ENCODE results near the gene PIGU. TPM values are rescaled to one million over a fixed set of nuclear protein-coding genes. Genes with fewer than 3 reads are reported as not detected.

Gene PIGU, protein sequence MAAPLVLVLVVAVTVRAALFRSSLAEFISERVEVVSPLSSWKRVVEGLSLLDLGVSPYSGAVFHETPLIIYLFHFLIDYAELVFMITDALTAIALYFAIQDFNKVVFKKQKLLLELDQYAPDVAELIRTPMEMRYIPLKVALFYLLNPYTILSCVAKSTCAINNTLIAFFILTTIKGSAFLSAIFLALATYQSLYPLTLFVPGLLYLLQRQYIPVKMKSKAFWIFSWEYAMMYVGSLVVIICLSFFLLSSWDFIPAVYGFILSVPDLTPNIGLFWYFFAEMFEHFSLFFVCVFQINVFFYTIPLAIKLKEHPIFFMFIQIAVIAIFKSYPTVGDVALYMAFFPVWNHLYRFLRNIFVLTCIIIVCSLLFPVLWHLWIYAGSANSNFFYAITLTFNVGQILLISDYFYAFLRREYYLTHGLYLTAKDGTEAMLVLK
- 21.3 TPM for total RNA-seq

DNA sequence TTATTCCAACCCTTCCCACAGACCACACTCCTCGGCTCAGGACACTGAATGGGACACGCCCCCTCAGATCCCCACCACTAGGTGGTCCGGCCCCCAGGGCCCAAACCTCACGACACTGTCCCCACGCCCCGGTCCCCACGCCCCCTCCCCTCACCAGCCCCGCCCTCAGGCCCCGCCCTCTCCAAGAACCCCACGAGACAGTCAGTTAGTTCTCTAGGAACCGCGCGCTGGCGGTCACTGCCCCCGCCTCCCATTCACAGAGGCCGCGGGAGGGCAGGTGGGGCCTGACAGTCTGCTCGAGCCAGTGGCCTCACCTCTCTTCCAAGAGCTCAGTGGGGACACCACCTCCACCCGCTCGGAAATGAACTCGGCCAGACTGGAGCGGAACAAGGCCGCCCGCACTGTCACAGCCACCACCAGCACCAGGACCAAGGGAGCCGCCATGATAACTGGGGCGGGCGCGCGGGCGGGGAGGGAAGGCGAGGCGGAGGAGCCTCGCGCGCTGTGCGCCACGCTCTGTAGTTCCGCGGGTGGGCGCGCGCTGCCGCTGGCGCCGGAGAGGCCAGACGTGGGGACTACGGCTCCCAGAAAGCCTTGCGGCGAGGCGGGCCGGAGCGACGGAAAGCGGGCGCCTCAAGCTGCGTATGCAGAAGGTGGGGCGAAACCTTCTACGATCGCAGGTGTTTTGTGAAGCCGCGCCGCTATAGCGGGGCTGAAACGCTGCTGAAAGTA, at the start of gene PIGU:
Gene PIGU (minus strand): TSS at position 451 of the 732 bp plus-strand sequence. CDS start 7 bp downstream, at position 444.

DNA sequence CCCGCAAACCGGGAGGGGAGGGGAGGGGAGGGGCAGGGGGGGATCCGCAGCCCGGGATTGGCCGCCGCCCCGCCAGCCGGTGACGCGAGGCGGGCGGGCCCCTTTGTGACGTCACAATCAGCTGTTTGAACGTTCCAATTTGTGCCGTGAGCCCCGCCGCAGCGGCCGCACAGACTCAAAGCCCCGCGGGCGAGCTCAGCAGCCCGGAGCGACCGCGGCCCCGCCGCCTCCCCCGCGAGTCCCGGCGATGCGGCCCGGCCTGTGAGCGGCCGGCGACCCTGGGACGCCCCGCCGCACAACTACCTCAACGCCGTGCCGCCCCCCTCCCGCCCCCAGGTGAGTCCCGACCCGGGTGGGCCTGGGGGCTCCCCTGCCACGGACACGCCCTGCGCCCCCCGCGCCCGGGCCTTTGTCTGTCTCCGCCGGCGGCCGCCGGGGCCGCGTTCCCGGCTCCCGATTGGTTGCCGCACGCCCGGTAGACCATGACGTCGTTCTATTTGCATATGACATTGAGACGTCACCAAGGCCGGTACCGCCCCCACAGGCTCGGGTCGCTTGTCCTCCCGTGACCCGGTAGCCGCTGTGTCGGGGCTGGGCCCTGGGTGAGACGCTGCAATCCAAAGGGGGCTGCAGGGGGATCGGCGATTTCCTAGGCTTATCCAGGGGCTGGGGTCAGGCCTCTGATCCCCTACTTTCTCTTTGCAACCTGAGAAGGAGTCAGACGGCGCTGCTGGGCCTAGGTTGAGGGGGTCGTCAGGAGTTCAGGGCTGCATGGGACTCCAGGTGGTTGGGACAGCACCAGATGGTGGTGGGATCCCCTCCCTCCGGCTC, 27.5 kb upstream of the PIGU start, which contains the start of gene TP53INP2:
Gene TP53INP2 (plus strand): TSS at position 168 of the 831 bp plus-strand sequence. CDS start 4,396 bp downstream, outside the sequence.

DNA sequence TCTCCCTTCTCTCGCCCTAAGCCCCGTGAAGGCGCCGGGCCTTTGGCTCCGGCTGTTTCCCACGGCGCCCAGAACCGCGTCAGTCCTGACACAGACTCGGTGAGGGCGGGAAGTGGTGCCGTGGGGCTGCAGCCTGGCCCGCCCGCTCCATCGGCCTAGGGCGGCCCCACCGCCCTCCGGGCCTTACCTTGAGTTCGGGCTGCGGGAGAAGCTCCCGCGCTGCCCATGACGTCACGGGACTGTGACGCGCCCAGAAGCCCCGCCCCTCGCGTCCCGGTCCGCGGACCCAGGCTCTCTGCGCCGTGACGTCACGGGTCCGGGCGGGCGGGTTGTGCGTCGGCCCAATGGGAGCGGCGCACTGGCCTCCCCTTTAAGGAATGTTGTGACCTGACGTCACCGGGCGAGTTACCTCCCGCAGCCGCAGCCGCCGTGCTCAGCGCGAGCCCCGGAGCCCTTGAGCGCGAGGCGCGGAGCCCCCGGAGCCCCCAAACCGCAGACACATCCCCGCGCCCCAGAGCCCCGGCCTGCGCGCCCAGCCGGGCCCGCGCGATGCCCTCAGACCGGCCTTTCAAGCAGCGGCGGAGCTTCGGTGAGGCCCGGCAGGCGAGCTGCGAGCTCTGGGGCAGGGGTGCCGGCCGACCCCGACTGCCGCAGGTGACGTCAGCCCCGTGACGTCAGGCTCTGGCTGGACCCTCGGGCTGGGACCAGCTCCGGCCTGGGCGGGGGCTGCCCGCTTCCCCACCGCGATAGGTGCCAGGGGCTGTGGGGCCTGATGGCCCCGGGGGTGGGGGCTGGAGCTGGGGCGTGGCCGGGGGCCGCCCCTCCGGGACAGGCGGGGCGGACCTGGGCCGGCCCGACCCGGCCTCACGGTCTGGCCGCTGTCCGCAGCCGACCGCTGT, 118.3 kb downstream of the PIGU start, which contains the start of gene MAP1LC3A:
Gene MAP1LC3A (plus strand): TSS at position 399 of the 899 bp plus-strand sequence. CDS start 151 bp downstream, at position 550.

DNA sequence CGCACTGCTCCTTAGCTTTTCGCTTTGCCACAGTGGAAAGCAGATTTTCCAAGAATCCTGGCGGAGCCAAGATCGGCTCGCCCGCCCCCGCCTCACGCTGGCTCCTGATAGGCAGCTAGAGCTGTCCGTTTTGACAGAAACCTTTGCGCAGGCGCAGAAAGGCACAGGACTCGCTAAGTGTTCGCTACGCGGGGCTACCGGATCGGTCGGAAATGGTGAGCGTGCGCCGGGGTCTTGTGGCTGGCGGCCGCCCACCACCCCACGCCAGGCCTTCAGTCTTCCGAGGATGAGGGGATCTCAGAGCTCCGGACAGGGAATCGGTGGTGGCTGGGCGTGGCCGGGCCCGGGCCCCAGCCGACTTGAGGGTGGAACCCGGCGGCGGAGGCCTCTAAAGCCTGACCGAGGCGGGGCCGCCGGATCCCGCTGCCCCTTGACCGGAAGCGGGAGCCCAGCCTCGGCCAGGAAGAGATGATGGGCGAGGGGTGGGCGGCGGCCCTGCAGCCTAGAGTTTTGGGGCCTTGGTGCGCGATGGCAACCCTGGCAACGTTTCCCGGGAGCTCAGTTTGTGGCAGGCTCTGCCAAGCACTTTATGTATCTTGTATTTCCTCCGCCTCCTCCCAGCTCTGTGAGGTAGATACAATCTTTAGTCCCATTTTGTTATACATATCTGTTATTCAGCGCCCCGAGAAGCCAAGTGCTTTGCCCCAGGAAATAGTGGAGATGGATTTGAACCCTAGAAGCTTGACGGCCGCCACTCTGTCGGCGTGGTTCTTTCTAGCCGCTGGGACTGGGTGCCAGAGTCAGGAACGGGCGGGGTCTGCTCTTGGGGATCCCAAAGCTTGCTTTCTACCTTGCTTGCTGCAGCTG, 160.4 kb downstream of the PIGU start, which contains the start of gene DYNLRB1:
Gene DYNLRB1 (plus strand): TSS at position 176 of the 867 bp plus-strand sequence. CDS start 37 bp downstream, at position 213.

Other genes starting within 250 kb of the PIGU start
- gene DYNLRB1, start 160.7 kb downstream of the PIGU start, total RNA-seq, result 43.7 TPM
- gene MAP1LC3A, start 118.4 kb downstream of the PIGU start, total RNA-seq, result 43.0 TPM
- 13.9 TPM for gene TP53INP2, start 27.3 kb upstream of the PIGU start, total RNA-seq
- gene NCOA6, start 148.6 kb upstream of the PIGU start, total RNA-seq, result 30.0 TPM
- 25.1 TPM for gene GGT7, start 195.8 kb upstream of the PIGU start, total RNA-seq
- 39.0 TPM for gene ACSS2, start 199.5 kb upstream of the PIGU start, total RNA-seq

Data from camera-type eye (tissue), 1 donor.